Right cardiac atrium (tissue), 5 donors: ENCODE data around the gene SEC14L6. TPM values are rescaled to one million over a fixed set of nuclear protein-coding genes. Genes with fewer than 3 reads are reported as not detected.
A peak's percentile ranks its signal among the peaks of the same experiment; 100 is the strongest.
"Not testable (repeated sequence)": the region's sequence is repeated elsewhere in the genome, so short reads cannot be mapped to it uniquely, and the experiment has no call there.

ENCODE experiments used
- ATAC-seq, 2 donors: fragments of 200-7000 bp; cut with Tn5 transposase; one replicate each; pipeline versions ENCODE4 v1.8.0 to v1.9.1; 2020; ENCODE audit warnings: moderate library complexity in 2 of 2, mild to moderate bottlenecking in 1 of 2
- DNase-seq, 3 donors: peaks; one replicate each; pipeline ENCODE4 v3.0.0-alpha.2; 2020
- H3K27ac ChIP-seq: one replicate; pipeline ENCODE4 v1.5.1; 2013; ENCODE audit warnings: mild to moderate bottlenecking, low read length, control low read depth, moderate library complexity
- H3K27me3 ChIP-seq: one replicate; pipeline ENCODE4 v1.6.1; 2013; ENCODE audit not compliant: control insufficient read depth, insufficient read depth
- H3K4me1 ChIP-seq: one replicate; pipeline ENCODE4 v1.6.1; 2013; ENCODE audit warnings: low read length; ENCODE audit not compliant: control insufficient read depth, insufficient read depth
- H3K4me3 ChIP-seq: one replicate; pipeline ENCODE4 v1.5.1; 2013; ENCODE audit warnings: low read length, control low read depth
- H3K9me3 ChIP-seq: one replicate; pipeline ENCODE4 v1.6.1; 2013; ENCODE audit warnings: low read length; ENCODE audit not compliant: control insufficient read depth
- WGBS: extraction: QIAGEN DNeasy Blood & Tissue Kit; methylation state at CpG from one replicate; pipeline ENCODE4 v1.1.7; 2013; 5-methylcytosine and 5-hydroxymethylcytosine counted together
- intact Hi-C, 4 donors: fragments of 100-400 bp; cut with DNase I; formaldehyde crosslinking; loops; one replicate each; pipeline versions ENCODE4 v1.11.0 to v1.14.0; 2022 to 2023
- polyA plus RNA-seq: library from polyadenylated mRNA; stranded (reverse); fragments of 200-250 nt; gene quantifications from one replicate; pipeline ENCODE4 v1.2.3, GENCODE V29; 2013
- total RNA-seq, 4 donors: library from RNA; stranded (reverse); fragmentation: NEBNext Ultra II Directional; extraction: Animal tissue kit (Norgen Biotek cat#: 25700); gene quantifications; one replicate each; pipeline ENCODE4 v1.2.1, GENCODE V29; 2021
- donor health status: healthy with polysubstance abuse.
- donor health status: DM: no; HTN: yes; CAD: no.
- donor health status: DM: no; HTN: no; CAD: no.
- donor health status: DM: no; HTN: yes; CAD: no; lungs with severe emphysema.
- donor health status: DM: yes; HTN: yes; CAD: no.

The SEC14L6 gene
- total and polyA plus RNA-seq, 5 donors, result 0.17 to 0.40 (median 0.21) TPM

GRCh38 chr22:30575859-30576258 is 29.3 kb upstream of the SEC14L6 start:
- Histone ChIP-seq H3K27ac (no peak overlapping the region), H3K4me3 (no peak overlapping the region), H3K9me3 (no peaks in the 10 kb centered on the region), H3K27me3 (no peaks in the 10 kb centered on the region), H3K4me1 (peaks cover 5% of the 10 kb centered on the region)
- ATAC-seq, result no peak
- peak in 1 of 3 donors; percentile 65 for DNase-seq
- intact Hi-C loops, result no loop called here
- 78% methylated on average over 15 of the region's 15 CpGs for WGBS

GRCh38 chr22:30574997-30575671 is 28.6 kb upstream of the SEC14L6 start:
- no peak overlapping the region for H3K4me3 ChIP-seq
- 31% methylated on average over 12 of the region's 12 CpGs for WGBS
- ATAC-seq (peak; percentile 77 to 82), DNase-seq (peak; percentile 68 to 78 (median 69))
- H3K27ac ChIP-seq, result no peak overlapping the region
- no peaks in the 10 kb centered on the region for H3K9me3 ChIP-seq
- H3K27me3 ChIP-seq, result no peaks in the 10 kb centered on the region
- intact Hi-C loops, result no loop called here
- peaks cover 5% of the 10 kb centered on the region for H3K4me1 ChIP-seq

- H3K27me3 ChIP-seq, result no peaks in the 10 kb centered on the region
- 4% methylated on average over 75 of the region's 75 CpGs for WGBS
- peak in 1 of 3 donors; percentile 61 for DNase-seq
Measured at GRCh38 chr22:30574095-30574981, 27.8 kb upstream of the SEC14L6 start, which contains the start of gene GAL3ST1. Gene GAL3ST1 (minus strand): TSS chr22:30574665. CDS start chr22:30557392, 17,273 bp downstream.

GRCh38 chr22:30573594-30574094 is 27.1 kb upstream of the SEC14L6 start:
- WGBS, result 49% methylated on average over 7 of the region's 7 CpGs
- Histone ChIP-seq H3K27me3 (no peaks in the 10 kb centered on the region), H3K4me3 (no peak overlapping the region), H3K27ac (no peak overlapping the region), H3K4me1 (peaks cover 5% of the 10 kb centered on the region), H3K9me3 (no peaks in the 10 kb centered on the region)
- intact Hi-C loops, result no loop called here
- ATAC-seq (no peak), DNase-seq (no peak)

More at GRCh38 chr22:30574095-30574981, 27.8 kb upstream of the SEC14L6 start, which contains the start of gene GAL3ST1:
- intact Hi-C loops, result no loop called here
- no peak within 1 kb of the TSS for H3K27ac ChIP-seq
- H3K4me1 ChIP-seq, result peaks cover 5% of the 10 kb centered on the region
- H3K4me3 ChIP-seq, result no peak within 1 kb of the TSS
- peak; percentile 5 to 8 for ATAC-seq
- H3K9me3 ChIP-seq, result no peaks in the 10 kb centered on the region

- H3K4me3 ChIP-seq, result no peak overlapping the region
- no peaks in the 10 kb centered on the region for H3K27me3 ChIP-seq
- no peak overlapping the region for H3K27ac ChIP-seq
- H3K9me3 ChIP-seq, result no peaks in the 10 kb centered on the region
- DNase-seq, result no peak
- ATAC-seq, result no peak
- intact Hi-C loops, result no loop called here
- 40% methylated on average over 12 of the region's 12 CpGs for WGBS
- peaks cover 5% of the 10 kb centered on the region for H3K4me1 ChIP-seq
Measured at GRCh38 chr22:30572840-30573593, 26.5 kb upstream of the SEC14L6 start.

- intact Hi-C loops, result no loop called here
- DNase-seq (no peak), ATAC-seq (no peak)
- Histone ChIP-seq H3K4me3 (no peak overlapping the region), H3K27ac (no peak overlapping the region), H3K27me3 (no peaks in the 10 kb centered on the region), H3K4me1 (peaks cover 5% of the 10 kb centered on the region), H3K9me3 (no peaks in the 10 kb centered on the region)
- WGBS, result 74% methylated on average over 6 of the region's 6 CpGs
Measured at GRCh38 chr22:30572210-30572609, 25.7 kb upstream of the SEC14L6 start.

GRCh38 chr22:30569674-30570202 is 23.2 kb upstream of the SEC14L6 start:
- intact Hi-C loops, result no loop called here
- H3K27me3 ChIP-seq, result no peaks in the 10 kb centered on the region
- no peak overlapping the region for H3K4me3 ChIP-seq
- H3K9me3 ChIP-seq, result no peaks in the 10 kb centered on the region
- WGBS, result 89% methylated on average over 10 of the region's 10 CpGs
- ATAC-seq (no peak), DNase-seq (no peak)
- no peak overlapping the region for H3K27ac ChIP-seq
- H3K4me1 ChIP-seq, result no peaks in the 10 kb centered on the region

- DNase-seq (no peak), ATAC-seq (no peak)
- no peaks in the 10 kb centered on the region for H3K27me3 ChIP-seq
- H3K4me3 ChIP-seq, result no peak overlapping the region
- 59% methylated on average over 10 of the region's 10 CpGs for whole genome bisulfite sequencing
- intact Hi-C loops, result no loop called here
- no peak overlapping the region for H3K27ac ChIP-seq
- no peaks in the 10 kb centered on the region for H3K9me3 ChIP-seq
- no peaks in the 10 kb centered on the region for H3K4me1 ChIP-seq
Measured at GRCh38 chr22:30568137-30568805, 21.7 kb upstream of the SEC14L6 start.

GRCh38 chr22:30567277-30567676 is 20.7 kb upstream of the SEC14L6 start:
- whole genome bisulfite sequencing, result 89% methylated on average over 6 of the region's 6 CpGs
- H3K4me3 ChIP-seq, DNase-seq, H3K27ac ChIP-seq, intact Hi-C loops, H3K4me1 ChIP-seq, H3K9me3 ChIP-seq, ATAC-seq, H3K27me3 ChIP-seq: not testable (repeated sequence)

- 72% methylated on average over 7 of the region's 7 CpGs for WGBS
- no peak overlapping the region for H3K4me3 ChIP-seq
- H3K27ac ChIP-seq, result no peak overlapping the region
- no peak for ATAC-seq
- no peaks in the 10 kb centered on the region for H3K9me3 ChIP-seq
- H3K27me3 ChIP-seq, result no peaks in the 10 kb centered on the region
- no peaks in the 10 kb centered on the region for H3K4me1 ChIP-seq
- no peak for DNase-seq
- intact Hi-C loops, result no loop called here
Measured at GRCh38 chr22:30566125-30566524, 19.6 kb upstream of the SEC14L6 start.
